Measurements from ENCODE around the gene ZNF438.
"Not testable (repeated sequence)": the region's sequence is repeated elsewhere in the genome, so short reads cannot be mapped to it uniquely, and the experiment has no call there.

Gene ZNF438, protein sequence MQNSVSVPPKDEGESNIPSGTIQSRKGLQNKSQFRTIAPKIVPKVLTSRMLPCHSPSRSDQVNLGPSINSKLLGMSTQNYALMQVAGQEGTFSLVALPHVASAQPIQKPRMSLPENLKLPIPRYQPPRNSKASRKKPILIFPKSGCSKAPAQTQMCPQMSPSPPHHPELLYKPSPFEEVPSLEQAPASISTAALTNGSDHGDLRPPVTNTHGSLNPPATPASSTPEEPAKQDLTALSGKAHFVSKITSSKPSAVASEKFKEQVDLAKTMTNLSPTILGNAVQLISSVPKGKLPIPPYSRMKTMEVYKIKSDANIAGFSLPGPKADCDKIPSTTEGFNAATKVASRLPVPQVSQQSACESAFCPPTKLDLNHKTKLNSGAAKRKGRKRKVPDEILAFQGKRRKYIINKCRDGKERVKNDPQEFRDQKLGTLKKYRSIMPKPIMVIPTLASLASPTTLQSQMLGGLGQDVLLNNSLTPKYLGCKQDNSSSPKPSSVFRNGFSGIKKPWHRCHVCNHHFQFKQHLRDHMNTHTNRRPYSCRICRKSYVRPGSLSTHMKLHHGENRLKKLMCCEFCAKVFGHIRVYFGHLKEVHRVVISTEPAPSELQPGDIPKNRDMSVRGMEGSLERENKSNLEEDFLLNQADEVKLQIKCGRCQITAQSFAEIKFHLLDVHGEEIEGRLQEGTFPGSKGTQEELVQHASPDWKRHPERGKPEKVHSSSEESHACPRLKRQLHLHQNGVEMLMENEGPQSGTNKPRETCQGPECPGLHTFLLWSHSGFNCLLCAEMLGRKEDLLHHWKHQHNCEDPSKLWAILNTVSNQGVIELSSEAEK

GRCh38 chr10:31031558-31032257 lies at the start of gene ZNF438:
TSS of gene ZNF438 (minus strand) at chr10:31031865. CDS start at chr10:30877034, 154,831 bp downstream.
- peak; percentile 84 to 94 (median 93) for DNase-seq (ENCODE audit: low read depth in 3 of 3, low spot score in 1 of 3)

- DNase-seq (ENCODE audit: low read depth in 3 of 3, low spot score in 1 of 3): no peak
Observed at GRCh38 chr10:31076610-31076988, 44.9 kb upstream of the ZNF438 start.

- no peak for DNase-seq (ENCODE audit: low read depth in 3 of 3, low spot score in 1 of 3)
Observed at GRCh38 chr10:31075881-31076609, 44.4 kb upstream of the ZNF438 start.

DNA sequence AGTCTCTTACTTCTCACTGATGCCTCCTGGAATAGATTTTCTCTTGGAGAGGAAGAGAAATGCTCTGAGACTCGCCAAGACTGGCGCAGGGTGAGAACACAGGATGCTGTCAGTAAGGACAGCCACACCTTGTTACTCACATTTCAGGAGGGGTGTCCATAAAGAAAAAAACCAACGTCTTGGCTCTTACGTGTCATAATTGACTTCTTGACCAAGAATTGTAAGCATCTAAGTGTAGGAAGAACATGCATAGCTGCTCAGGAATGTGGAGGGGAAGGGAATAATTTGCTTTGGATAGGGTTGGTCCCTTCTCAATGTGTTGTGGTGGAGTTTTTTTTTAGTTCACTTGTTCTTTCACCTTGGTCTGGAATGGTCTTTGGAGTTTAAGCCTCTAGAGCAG lies 43.8 kb upstream of the ZNF438 start:
- DNase-seq (ENCODE audit: low read depth in 3 of 3, low spot score in 1 of 3): no peak

GRCh38 chr10:31074722-31075086 lies 43.0 kb upstream of the ZNF438 start:
- DNase-seq (ENCODE audit: low read depth in 3 of 3, low spot score in 1 of 3): no peak

- no peak for DNase-seq (ENCODE audit: low read depth in 3 of 3, low spot score in 1 of 3)
Observed at GRCh38 chr10:31073996-31074721, 42.5 kb upstream of the ZNF438 start.

- DNase-seq (ENCODE audit: low read depth in 3 of 3, low spot score in 1 of 3): no peak
Observed at GRCh38 chr10:31073211-31073610, 41.5 kb upstream of the ZNF438 start.

DNA sequence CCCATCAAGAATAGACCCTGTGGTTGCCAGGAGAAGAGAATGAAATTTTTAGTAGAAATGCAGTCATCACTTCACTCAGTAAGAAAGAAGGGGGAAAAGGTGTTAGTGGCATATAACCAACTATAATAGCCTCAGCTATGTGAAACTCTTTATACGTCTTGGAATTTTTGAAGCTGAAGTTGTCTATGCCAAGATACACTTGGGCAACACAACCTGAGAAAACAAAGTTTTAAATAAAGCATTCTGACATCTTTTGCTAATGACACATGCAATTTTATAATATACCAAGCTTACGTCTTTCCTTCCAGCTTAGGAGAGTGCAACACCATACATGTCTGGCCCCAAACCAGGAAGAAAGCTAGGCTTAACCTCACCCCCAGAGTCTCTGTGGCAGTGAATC lies 40.8 kb upstream of the ZNF438 start:
- no peak for DNase-seq (ENCODE audit: low read depth in 3 of 3, low spot score in 1 of 3)

DNA sequence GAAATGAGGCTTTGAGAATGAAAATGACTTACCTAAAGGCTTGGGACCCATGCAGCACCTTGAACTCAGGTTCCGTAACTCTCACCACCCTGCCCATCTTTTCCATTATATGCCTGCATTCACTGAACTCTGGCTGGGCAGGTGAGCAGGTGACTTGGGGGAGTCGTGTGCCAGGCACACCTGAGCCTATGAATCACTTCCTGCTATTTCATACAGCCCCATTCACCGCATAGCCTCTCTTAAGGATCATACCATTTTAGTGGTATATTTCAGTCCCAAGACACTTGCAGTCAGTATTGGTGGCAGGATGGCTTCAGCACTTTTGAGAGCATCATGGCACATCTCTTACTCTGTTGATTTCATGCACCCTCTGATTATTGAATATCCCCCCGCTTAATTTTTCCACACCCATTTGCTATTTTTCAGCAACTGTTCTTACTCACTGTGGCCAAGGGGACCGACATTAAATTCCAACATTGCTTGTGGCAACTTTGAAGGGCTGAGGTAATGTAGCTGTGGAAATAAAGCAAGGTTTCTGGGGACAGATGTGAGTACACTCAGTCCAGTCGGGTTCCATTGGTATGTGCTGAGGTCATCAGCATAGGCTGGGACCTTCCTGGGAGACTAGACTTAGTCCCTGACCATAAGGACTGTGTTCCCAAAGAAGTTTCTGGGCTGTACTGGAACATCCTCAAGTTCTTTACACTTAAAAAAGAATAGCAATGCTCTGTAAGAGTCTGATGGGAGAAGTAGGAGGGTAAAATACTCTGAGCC lies 39.8 kb upstream of the ZNF438 start:
- no peak for DNase-seq (ENCODE audit: low read depth in 3 of 3, low spot score in 1 of 3)

DNA sequence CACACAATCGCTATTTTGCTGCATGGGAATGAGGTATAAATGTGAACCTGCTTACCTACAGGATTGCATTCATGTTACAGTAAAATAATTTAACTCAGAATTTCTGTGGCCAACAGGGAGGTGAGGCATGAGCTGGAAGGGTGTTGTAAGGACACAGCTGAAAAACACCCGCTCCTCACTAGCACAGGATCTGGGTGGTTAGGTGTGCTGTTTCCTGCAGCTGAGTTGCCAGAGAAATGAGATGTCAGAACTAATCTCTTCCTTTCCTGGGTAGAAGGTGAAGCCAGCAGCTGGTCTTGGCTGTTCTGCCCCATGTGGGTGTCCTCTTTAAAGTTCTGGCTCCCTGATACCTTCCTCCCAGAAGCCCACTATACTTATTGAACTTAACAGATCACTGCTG lies 39.0 kb upstream of the ZNF438 start:
- DNase-seq (ENCODE audit: low read depth in 3 of 3, low spot score in 1 of 3): no peak

- DNase-seq (ENCODE audit: low read depth in 3 of 3, low spot score in 1 of 3): no peak
Observed at GRCh38 chr10:31070025-31070424, 38.4 kb upstream of the ZNF438 start.

DNA sequence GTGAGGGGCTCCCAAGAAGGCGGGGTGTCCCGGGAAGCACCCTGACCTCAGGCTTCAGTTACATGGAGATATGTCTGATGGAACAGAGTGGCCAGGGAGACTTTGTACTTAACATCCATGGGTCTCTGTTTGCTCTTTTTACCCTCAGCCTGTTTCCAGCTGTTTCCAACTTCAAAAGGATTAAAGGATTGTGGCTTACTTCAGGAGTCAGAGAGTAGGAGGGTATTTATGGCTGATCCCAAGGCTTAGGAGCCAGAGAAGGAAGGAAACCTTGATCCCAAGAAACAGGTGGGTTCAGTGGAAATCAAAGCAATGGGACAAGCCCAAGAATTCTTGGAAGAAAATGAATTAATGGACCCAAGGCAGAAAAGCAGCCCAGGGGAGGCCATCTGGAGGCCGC lies 37.7 kb upstream of the ZNF438 start:
- no peak for DNase-seq (ENCODE audit: low read depth in 3 of 3, low spot score in 1 of 3)

DNA sequence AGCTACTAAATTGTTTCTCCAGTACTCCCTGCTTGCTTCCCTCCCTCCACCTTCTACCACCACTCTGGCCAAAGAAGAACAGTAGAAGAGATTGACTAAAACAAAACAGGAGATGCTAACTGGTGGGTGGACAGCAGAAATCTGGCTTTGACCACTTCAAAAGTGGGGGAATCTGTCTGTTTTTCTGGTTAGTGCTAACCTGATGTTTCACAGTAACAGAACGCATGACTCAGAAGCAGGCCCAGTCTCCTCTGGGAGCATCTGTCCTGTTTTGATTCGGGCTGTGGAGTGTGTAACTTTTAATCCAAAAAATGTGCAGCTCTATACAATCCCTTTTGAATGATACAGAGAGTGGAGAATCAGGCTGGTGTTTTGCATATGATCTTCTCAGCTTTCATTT lies 32.7 kb upstream of the ZNF438 start:
- no peak for DNase-seq (ENCODE audit: low read depth in 3 of 3, low spot score in 1 of 3)

- DNase-seq (ENCODE audit: low read depth in 3 of 3, low spot score in 1 of 3): no peak
Observed at GRCh38 chr10:31063841-31064240, 32.2 kb upstream of the ZNF438 start.

- DNase-seq (ENCODE audit: low read depth in 3 of 3, low spot score in 1 of 3): no peak
Observed at GRCh38 chr10:31062856-31063255, 31.2 kb upstream of the ZNF438 start.

GRCh38 chr10:31061941-31062340 lies 30.3 kb upstream of the ZNF438 start:
- DNase-seq (ENCODE audit: low read depth in 3 of 3, low spot score in 1 of 3): no peak

GRCh38 chr10:31058795-31059703 lies 27.4 kb upstream of the ZNF438 start:
- DNase-seq (ENCODE audit: low read depth in 3 of 3, low spot score in 1 of 3): no peak

GRCh38 chr10:31056678-31057077 lies 25.0 kb upstream of the ZNF438 start:
- not testable (repeated sequence) for DNase-seq (ENCODE audit: low read depth in 3 of 3, low spot score in 1 of 3)
